NB4 (cell line): Measurements from ENCODE around the gene BRINP1.

Source experiments
- DNase-seq: peaks from one replicate; pipeline ENCODE4 v3.0.0; 2010; ENCODE audit warnings: low read depth
- H3K4me3 ChIP-seq: one replicate; pipeline ENCODE4 v1.5.1; 2011; ENCODE audit warnings: mild to moderate bottlenecking, low read depth, low read length, moderate library complexity
- MYC ChIP-seq: IDR thresholded peaks from 2 replicates; pipeline ENCODE4 v1.6.1; 2011; ENCODE audit warnings: low read depth, low read length
- POLR2A ChIP-seq: IDR thresholded peaks from 2 replicates; pipeline ENCODE4 v1.6.1; 2011; ENCODE audit warnings: mild to moderate bottlenecking; ENCODE audit not compliant: insufficient read length; ENCODE audit errors: extremely low read depth
- TF ChIP-seq, protein P1 (sequence below): IDR thresholded peaks from one replicate; pipeline ENCODE4 v1.5.1; 2012; ENCODE audit warnings: low read depth, low read length
- TF ChIP-seq, protein P2 (sequence below): IDR thresholded peaks from 2 replicates; pipeline ENCODE4 v1.6.1; 2011; ENCODE audit warnings: low read depth, low read length

BRINP1 gene, protein sequence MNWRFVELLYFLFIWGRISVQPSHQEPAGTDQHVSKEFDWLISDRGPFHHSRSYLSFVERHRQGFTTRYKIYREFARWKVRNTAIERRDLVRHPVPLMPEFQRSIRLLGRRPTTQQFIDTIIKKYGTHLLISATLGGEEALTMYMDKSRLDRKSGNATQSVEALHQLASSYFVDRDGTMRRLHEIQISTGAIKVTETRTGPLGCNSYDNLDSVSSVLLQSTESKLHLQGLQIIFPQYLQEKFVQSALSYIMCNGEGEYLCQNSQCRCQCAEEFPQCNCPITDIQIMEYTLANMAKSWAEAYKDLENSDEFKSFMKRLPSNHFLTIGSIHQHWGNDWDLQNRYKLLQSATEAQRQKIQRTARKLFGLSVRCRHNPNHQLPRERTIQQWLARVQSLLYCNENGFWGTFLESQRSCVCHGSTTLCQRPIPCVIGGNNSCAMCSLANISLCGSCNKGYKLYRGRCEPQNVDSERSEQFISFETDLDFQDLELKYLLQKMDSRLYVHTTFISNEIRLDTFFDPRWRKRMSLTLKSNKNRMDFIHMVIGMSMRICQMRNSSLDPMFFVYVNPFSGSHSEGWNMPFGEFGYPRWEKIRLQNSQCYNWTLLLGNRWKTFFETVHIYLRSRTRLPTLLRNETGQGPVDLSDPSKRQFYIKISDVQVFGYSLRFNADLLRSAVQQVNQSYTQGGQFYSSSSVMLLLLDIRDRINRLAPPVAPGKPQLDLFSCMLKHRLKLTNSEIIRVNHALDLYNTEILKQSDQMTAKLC

DNA sequence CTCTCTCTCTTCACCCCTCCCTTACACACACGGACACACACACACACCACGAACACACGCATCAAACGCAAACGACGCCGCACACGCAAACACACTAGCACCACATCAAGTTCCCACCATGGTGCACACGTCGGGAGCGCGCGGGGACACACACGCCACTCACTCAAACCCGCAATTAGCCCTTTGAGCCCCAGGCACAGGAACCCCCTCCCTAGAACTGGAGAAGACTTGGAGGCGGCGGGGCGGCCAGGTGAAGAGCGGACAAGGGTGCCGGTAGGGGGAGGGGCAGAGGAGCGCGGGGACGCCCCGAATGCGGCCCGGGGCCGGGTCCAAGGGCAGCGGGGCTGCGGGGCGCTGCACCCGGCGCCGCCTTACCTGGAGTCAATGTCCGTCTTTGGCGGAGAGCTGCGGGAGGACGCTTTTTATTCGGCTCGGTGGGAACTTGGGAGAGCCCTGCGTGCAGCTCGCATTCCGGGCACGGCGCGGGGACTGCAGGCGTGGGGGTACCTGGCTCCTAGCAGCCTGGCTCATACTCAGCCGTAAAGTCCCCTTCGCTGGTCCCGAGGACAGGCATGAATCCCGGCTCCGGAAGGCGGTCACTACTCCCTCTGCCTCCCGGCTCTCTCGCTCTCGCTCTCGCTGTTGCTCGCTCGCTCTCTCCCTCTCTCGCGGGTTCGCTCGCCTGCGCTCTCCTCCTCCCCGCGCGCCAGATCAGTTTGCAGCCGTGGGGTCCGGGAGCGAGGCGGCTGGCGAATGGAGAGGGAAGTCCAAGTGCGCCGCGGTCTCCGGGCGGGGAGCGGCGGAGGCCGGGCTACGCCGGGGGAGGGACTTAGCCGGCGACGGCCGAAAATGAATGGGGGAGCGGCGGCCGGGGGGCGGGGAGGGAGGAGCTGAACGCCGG, at the start of gene BRINP1:
Gene BRINP1, minus strand, starts transcription at position 755 of the 901 bp plus-strand sequence. CDS start 56,080 bp downstream, outside the sequence.
- DNase-seq, result no peak
- TF ChIP-seq, protein P1, sequence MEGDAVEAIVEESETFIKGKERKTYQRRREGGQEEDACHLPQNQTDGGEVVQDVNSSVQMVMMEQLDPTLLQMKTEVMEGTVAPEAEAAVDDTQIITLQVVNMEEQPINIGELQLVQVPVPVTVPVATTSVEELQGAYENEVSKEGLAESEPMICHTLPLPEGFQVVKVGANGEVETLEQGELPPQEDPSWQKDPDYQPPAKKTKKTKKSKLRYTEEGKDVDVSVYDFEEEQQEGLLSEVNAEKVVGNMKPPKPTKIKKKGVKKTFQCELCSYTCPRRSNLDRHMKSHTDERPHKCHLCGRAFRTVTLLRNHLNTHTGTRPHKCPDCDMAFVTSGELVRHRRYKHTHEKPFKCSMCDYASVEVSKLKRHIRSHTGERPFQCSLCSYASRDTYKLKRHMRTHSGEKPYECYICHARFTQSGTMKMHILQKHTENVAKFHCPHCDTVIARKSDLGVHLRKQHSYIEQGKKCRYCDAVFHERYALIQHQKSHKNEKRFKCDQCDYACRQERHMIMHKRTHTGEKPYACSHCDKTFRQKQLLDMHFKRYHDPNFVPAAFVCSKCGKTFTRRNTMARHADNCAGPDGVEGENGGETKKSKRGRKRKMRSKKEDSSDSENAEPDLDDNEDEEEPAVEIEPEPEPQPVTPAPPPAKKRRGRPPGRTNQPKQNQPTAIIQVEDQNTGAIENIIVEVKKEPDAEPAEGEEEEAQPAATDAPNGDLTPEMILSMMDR, result no peak
- TF ChIP-seq POLR2A, result no peak
- no peak for TF ChIP-seq MYC
- TF ChIP-seq, protein P2, sequence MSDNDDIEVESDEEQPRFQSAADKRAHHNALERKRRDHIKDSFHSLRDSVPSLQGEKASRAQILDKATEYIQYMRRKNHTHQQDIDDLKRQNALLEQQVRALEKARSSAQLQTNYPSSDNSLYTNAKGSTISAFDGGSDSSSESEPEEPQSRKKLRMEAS, result no peak
- no peak within 1 kb of the TSS for H3K4me3 ChIP-seq

DNA sequence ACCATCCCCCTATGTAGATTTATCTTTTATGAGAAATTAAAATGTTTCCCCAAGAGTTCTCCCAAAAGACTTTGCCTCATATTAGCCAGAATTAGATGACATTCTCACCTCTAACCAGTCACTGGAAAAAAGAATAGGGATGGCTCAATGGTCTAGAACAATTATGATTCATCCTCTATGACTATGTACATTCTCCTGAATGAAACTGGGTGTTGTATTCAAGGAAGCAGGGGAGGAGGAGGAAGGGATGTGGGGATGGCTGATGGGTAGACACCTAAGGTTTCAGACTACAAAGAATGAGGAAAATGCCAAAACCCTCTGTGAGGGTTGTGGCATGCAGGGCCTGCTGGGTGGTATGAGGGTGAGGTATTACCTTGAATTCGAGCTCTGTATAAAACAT, 49.5 kb upstream of the BRINP1 start:
- no peak for DNase-seq
- TF ChIP-seq MYC (no peak), POLR2A (no peak)
- TF ChIP-seq, protein P1, result no peak
- TF ChIP-seq, protein P2, result no peak
- no peak overlapping the region for H3K4me3 ChIP-seq

DNA sequence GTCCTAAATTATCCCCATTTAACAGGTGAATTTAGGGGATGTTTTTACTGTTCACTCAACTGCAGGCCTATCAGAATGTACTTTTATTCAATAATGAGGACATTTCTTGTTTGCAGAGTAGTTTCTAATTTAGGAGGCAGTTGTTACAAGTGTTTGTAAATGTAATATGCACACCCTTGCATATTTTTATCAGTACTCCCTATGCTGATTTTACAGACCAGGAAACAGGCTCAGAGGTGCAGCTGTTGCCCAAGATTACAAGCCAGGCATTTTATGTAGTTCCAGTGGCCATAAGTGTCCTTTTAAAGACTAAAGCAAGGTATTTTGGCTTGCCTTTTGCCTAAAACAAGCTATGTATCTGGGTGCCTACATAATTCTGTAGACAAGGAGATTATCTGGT, 47.6 kb upstream of the BRINP1 start:
- no peak overlapping the region for H3K4me3 ChIP-seq
- no peak for DNase-seq
- TF ChIP-seq MYC, result no peak
- TF ChIP-seq, protein P1, result no peak
- no peak for TF ChIP-seq POLR2A
- TF ChIP-seq, protein P2, result no peak

DNA sequence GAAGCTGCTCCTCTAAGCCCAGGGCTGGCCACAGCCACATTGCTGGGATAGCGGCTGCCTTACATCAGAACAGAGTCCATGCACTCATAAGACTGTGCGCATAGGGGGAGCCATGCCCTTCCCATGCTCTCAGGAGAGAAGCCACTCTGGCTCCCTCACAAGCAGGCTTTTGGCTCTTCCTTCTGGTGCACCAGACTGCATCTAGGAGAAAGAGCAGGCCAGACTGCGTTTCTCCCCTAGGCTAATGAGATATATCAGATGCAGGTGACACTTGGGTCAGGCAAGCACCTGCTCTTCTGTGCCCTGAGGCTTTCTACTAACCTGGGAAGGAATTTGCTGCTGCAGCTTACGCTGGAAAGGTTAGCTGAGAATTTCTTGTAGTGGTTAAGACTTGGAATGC, 43.2 kb upstream of the BRINP1 start:
- no peak for DNase-seq
- no peak overlapping the region for H3K4me3 ChIP-seq
- TF ChIP-seq, protein P1, result no peak
- TF ChIP-seq POLR2A (no peak), MYC (no peak)
- TF ChIP-seq, protein P2, result no peak

DNA sequence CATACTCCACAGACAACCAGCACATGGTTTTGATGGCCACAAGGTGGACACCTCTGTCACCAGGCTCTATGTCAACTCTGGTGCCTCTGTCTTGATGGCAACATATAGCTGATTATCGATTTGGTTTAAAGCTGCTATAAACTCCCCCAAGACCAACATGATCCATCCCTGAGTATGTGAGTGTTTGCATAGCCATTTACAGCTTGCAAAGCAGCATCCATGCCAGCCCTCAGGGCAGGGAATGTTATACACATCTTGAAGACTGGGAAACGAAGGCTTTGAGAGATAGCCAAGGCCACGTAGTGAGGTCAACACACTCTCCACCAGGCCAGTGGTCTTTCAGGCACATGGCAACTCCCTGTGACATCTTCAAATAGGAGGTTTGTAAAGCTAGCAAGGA, 40.3 kb upstream of the BRINP1 start:
- H3K4me3 ChIP-seq, result no peak overlapping the region
- TF ChIP-seq POLR2A, result no peak
- no peak for TF ChIP-seq MYC
- TF ChIP-seq, protein P1, result no peak
- TF ChIP-seq, protein P2, result no peak
- DNase-seq, result no peak
